Body of pancreas (tissue), 4 donors: ENCODE measurements around the gene OXCT2.

Experiments used
- POLR2A ChIP-seq, 3 donors: fragments of 450-650 bp; IDR thresholded peaks; one replicate each; pipeline ENCODE4 v1.6.1; 2016; ENCODE audit warnings: antibody characterized with exemption in 3 of 3, mild to moderate bottlenecking in 2 of 3
- TF ChIP-seq, protein P1 (sequence below), 7 experiments: fragments of 450-650 bp in 4 of 7; fragments of 200-600 bp in 3 of 7; sonication (generic) in 3 of 7; IDR thresholded peaks; one replicate each; pipeline ENCODE4 v1.5.1; 2016 to 2019; ENCODE audit warnings: antibody characterized with exemption in 7 of 7

DNA sequence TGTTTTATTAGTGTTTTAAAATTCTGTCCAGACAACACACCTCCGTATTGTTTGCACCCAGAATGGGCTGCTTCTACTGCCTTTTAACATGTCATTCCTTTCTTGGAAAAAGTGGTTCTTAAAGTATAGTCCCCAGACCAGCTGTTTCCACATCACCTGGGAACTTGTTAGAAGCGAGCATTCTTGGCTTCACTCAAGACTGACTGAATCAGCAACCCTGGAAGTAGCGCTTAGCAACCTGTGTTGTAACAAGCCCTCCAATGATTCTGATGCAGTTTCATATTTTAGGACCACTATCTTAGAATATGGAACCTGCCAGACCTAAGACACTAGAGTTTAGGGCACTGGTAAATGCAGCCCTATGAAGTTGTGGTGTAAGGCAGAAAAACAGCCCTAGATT lies 38.4 kb downstream of the OXCT2 start:
- TF ChIP-seq, protein P1, sequence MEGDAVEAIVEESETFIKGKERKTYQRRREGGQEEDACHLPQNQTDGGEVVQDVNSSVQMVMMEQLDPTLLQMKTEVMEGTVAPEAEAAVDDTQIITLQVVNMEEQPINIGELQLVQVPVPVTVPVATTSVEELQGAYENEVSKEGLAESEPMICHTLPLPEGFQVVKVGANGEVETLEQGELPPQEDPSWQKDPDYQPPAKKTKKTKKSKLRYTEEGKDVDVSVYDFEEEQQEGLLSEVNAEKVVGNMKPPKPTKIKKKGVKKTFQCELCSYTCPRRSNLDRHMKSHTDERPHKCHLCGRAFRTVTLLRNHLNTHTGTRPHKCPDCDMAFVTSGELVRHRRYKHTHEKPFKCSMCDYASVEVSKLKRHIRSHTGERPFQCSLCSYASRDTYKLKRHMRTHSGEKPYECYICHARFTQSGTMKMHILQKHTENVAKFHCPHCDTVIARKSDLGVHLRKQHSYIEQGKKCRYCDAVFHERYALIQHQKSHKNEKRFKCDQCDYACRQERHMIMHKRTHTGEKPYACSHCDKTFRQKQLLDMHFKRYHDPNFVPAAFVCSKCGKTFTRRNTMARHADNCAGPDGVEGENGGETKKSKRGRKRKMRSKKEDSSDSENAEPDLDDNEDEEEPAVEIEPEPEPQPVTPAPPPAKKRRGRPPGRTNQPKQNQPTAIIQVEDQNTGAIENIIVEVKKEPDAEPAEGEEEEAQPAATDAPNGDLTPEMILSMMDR (IDR thresholded peaks at IDR 0.05), result no peak
- no peak for TF ChIP-seq POLR2A (IDR thresholded peaks at IDR 0.05)
